GM23338 (cell line): ENCODE results near the gene ZNF22. TPM values are rescaled to one million over a fixed set of nuclear protein-coding genes. Genes with fewer than 3 reads are reported as not detected.

Source experiments
- ATAC-seq: fragments of 200-7000 bp; cut with Tn5 transposase; 3 replicates; pipeline ENCODE4 v1.9.1; 2020
- DNase-seq: peaks from one replicate; pipeline ENCODE4 v3.0.0-alpha.2; 2015; ENCODE audit warnings: low spot score
- H2AFZ ChIP-seq: fragments of 200-600 bp; sonication (generic); 2 replicates; pipeline ENCODE4 v1.8.0; 2016; ENCODE audit warnings: antibody characterized with exemption, mild to moderate bottlenecking, moderate library complexity
- H3F3A ChIP-seq: fragments of 200-600 bp; sonication (generic); replicated peaks from 2 replicates; pipeline ENCODE4 v1.8.0; 2017; ENCODE audit warnings: antibody characterized with exemption, mixed run types, low read depth
- H3K27ac ChIP-seq: fragments of 200-600 bp; sonication (generic); 2 replicates; pipeline ENCODE4 v1.6.1; 2016; ENCODE audit warnings: low read depth
- H3K27me3 ChIP-seq: fragments of 200-600 bp; sonication (generic); 2 replicates; pipeline ENCODE4 v1.8.0; 2016; ENCODE audit warnings: mild to moderate bottlenecking, mixed run types, moderate library complexity; ENCODE audit not compliant: insufficient read depth
- H3K36me3 ChIP-seq: fragments of 200-600 bp; sonication (generic); 2 replicates; pipeline ENCODE4 v1.8.0; 2016; ENCODE audit warnings: mild to moderate bottlenecking; ENCODE audit not compliant: insufficient read depth
- H3K4me1 ChIP-seq: fragments of 200-600 bp; sonication (generic); 2 replicates; pipeline ENCODE4 v1.8.0; 2016; ENCODE audit warnings: mild to moderate bottlenecking, moderate library complexity; ENCODE audit not compliant: insufficient read depth
- H3K4me2 ChIP-seq: fragments of 200-600 bp; sonication (generic); 2 replicates; pipeline ENCODE4 v1.7.1; 2017; ENCODE audit warnings: mixed run types
- H3K4me3 ChIP-seq: fragments of 200-600 bp; sonication (generic); 2 replicates; pipeline ENCODE4 v1.6.1; 2016; ENCODE audit warnings: mixed run types
- H3K79me2 ChIP-seq: fragments of 200-600 bp; sonication (generic); replicated peaks from 2 replicates; pipeline ENCODE4 v1.8.0; 2017; ENCODE audit warnings: mild to moderate bottlenecking; ENCODE audit not compliant: insufficient read depth
- H3K9me2 ChIP-seq: fragments of 200-600 bp; sonication (generic); 2 replicates; pipeline ENCODE4 v1.8.0; 2017; ENCODE audit not compliant: insufficient read depth
- H4K20me1 ChIP-seq: fragments of 200-600 bp; sonication (generic); replicated peaks from 2 replicates; pipeline ENCODE4 v1.8.0; 2017; ENCODE audit warnings: mild to moderate bottlenecking; ENCODE audit not compliant: insufficient read depth
- H3K27ac Mint-ChIP-seq: 2 replicates; pipeline ENCODE4 v1.8.0; 2020; ENCODE audit warnings: inconsistent platforms, mild to moderate bottlenecking, moderate library complexity, mixed read lengths
- H3K27me3 Mint-ChIP-seq: 3 replicates; pipeline ENCODE4 v1.8.0; 2022; ENCODE audit warnings: low read depth, mild to moderate bottlenecking, moderate library complexity, mixed read lengths, inconsistent platforms; ENCODE audit not compliant: insufficient read depth, poor library complexity
- H3K36me3 Mint-ChIP-seq: 3 replicates; pipeline ENCODE4 v1.8.0; 2021; ENCODE audit warnings: low read depth, mild to moderate bottlenecking, inconsistent platforms, moderate library complexity, mixed read lengths
- H3K4me1 Mint-ChIP-seq: 3 replicates; pipeline ENCODE4 v1.8.0; 2020; ENCODE audit warnings: mild to moderate bottlenecking, inconsistent platforms, mixed read lengths
- H3K4me3 Mint-ChIP-seq: 3 replicates; pipeline ENCODE4 v1.8.0; 2021; ENCODE audit warnings: moderate library complexity, mild to moderate bottlenecking, inconsistent platforms, mixed read lengths
- H3K9me3 Mint-ChIP-seq: 3 replicates; pipeline ENCODE4 v1.8.0; 2020; ENCODE audit warnings: moderate library complexity, mild to moderate bottlenecking, inconsistent platforms, mixed read lengths
- CREB1 ChIP-seq: fragments of 250-450 bp; sonication (Bioruptor Pico); IDR thresholded peaks from 2 replicates; pipeline ENCODE4 v1.5.0; 2020; ENCODE audit warnings: low read depth, mild to moderate bottlenecking, moderate library complexity
- CTCF ChIP-seq, 2 experiments: fragments of 200-600 bp in 1 of 2; sonication (generic) in 1 of 2; conservative IDR thresholded peaks; 2 replicates each; pipeline versions ENCODE4 v1.5.1 to v1.6.1; 2016 to 2017; ENCODE audit warnings: antibody characterized with exemption in 2 of 2, low read depth in 2 of 2, mild to moderate bottlenecking in 2 of 2, moderate library complexity in 1 of 2
- ETS1 ChIP-seq: IDR thresholded peaks from 2 replicates; pipeline ENCODE4 v1.6.1; 2016; ENCODE audit warnings: antibody characterized with exemption
- EZH2 ChIP-seq: fragments of 200-600 bp; sonication (generic); IDR thresholded peaks from one replicate; pipeline ENCODE4 v1.8.0; 2017; ENCODE audit warnings: antibody characterized with exemption, mild to moderate bottlenecking, low read depth; ENCODE audit not compliant: unreplicated experiment
- EZH2phosphoT487 ChIP-seq: fragments of 200-600 bp; sonication (generic); IDR thresholded peaks from one replicate; pipeline ENCODE4 v1.8.1; 2018; ENCODE audit warnings: antibody characterized with exemption; ENCODE audit not compliant: unreplicated experiment
- JUNB ChIP-seq: IDR thresholded peaks from one replicate; pipeline ENCODE4 v1.6.1; 2016; ENCODE audit warnings: antibody characterized with exemption; ENCODE audit not compliant: unreplicated experiment
- NANOG ChIP-seq: IDR thresholded peaks from 2 replicates; pipeline ENCODE4 v1.6.1; 2016; ENCODE audit warnings: antibody characterized with exemption, borderline replicate concordance
- POLR2AphosphoS5 ChIP-seq: IDR thresholded peaks from 2 replicates; pipeline ENCODE4 v1.6.1; 2016; ENCODE audit warnings: antibody characterized with exemption, low read depth
- REST ChIP-seq: IDR thresholded peaks from one replicate; pipeline ENCODE4 v1.6.1; 2018; ENCODE audit warnings: antibody characterized with exemption; ENCODE audit not compliant: unreplicated experiment
- STAT1 ChIP-seq: IDR thresholded peaks from one replicate; pipeline ENCODE4 v1.6.1; 2016; ENCODE audit warnings: antibody characterized with exemption; ENCODE audit not compliant: unreplicated experiment
- ZNF114 ChIP-seq: fragments of 250-450 bp; sonication (Bioruptor Pico); IDR thresholded peaks from 2 replicates; pipeline ENCODE4 v1.5.0; 2020; ENCODE audit warnings: mild to moderate bottlenecking, moderate library complexity
- ZNF331 ChIP-seq: fragments of 250-450 bp; sonication (Bioruptor Pico); IDR thresholded peaks from 2 replicates; pipeline ENCODE4 v1.5.0; 2020; ENCODE audit warnings: low read depth, mild to moderate bottlenecking, moderate library complexity
- ZNF462 ChIP-seq: fragments of 250-450 bp; sonication (Bioruptor Pico); IDR thresholded peaks from 2 replicates; pipeline ENCODE4 v1.5.0; 2020; ENCODE audit warnings: mild to moderate bottlenecking, moderate library complexity
- polyA plus RNA-seq: library from polyadenylated mRNA; unstranded; fragments of >200 nt; fragmentation: Nextera tagmentation; extraction: Ambion mirVana; gene quantifications from 2 replicates; pipeline ENCODE4 v1.2.1, GENCODE V29; 2016
- total RNA-seq: library from RNA; depleted of rRNA; stranded (reverse); fragments of >200 nt; shearing (Covaris generic); gene quantifications from 2 replicates; pipeline ENCODE4 v1.2.3, GENCODE V29; 2014

The ZNF22 gene
- total and polyA plus RNA-seq, 2 experiments from 2014 or later, result 40.5 to 81.8 TPM

- no peaks in the 10 kb centered on the region; the same call in 1 of the 3 replicates for H3K9me3 Mint-ChIP-seq
- ATAC-seq (peak; percentile 2; the same call in 1 of the 3 replicates), DNase-seq (peak; percentile 57)
- peak overlapping the region; percentile 41; the same call in 1 of the 3 replicates for H3K4me3 Mint-ChIP-seq
- Histone ChIP-seq H3K4me1 (peaks cover 54% of the 10 kb centered on the region), H2AFZ (no peak overlapping the region), H3K27ac (peak overlapping the region; percentile 92), H3K4me2 (peak overlapping the region; percentile 71), H3K36me3 (no peaks in the 10 kb centered on the region), H3K27me3 (peaks cover 9% of the 10 kb centered on the region), H3K79me2 (no peaks in the 10 kb centered on the region; the same call in 1 of the 2 replicates), H3F3A (peaks cover 6% of the 10 kb centered on the region; the same call in 1 of the 2 replicates), H4K20me1 (no peaks in the 10 kb centered on the region), H3K9me2 (peaks cover 9% of the 10 kb centered on the region; the same call in 1 of the 2 replicates), H3K4me3 (peak overlapping the region; percentile 32)
- no peak for TF ChIP-seq CTCF (conservative IDR thresholded peaks at IDR 0.05; ENCODE audit: low read depth in 2 of 2)
- TF ChIP-seq EZH2phosphoT487, result no peak
- TF ChIP-seq EZH2, result no peak
- TF ChIP-seq ETS1, result no peak
- no peak for TF ChIP-seq ZNF114 (CRISPR knock-in tag)
- TF ChIP-seq JUNB, result no peak
- no peak for TF ChIP-seq REST
- TF ChIP-seq CREB1 (CRISPR knock-in tag), result no peak
- no peak for TF ChIP-seq POLR2AphosphoS5
- no peak for TF ChIP-seq NANOG
- no peak for TF ChIP-seq ZNF462 (CRISPR knock-in tag)
- TF ChIP-seq ZNF331 (CRISPR knock-in tag), result no peak
- no peak for TF ChIP-seq STAT1
- peaks cover 35% of the 10 kb centered on the region for H3K27me3 Mint-ChIP-seq
- H3K4me1 Mint-ChIP-seq, result peaks cover 76% of the 10 kb centered on the region
- peaks cover 4% of the 10 kb centered on the region; the same call in 1 of the 3 replicates for H3K36me3 Mint-ChIP-seq
- H3K27ac Mint-ChIP-seq, result peak overlapping the region; percentile 70; the same call in 1 of the 2 replicates
Observed at GRCh38 chr10:44963772-44964633, 36.7 kb upstream of the ZNF22 start.
